Gastrocnemius medialis (tissue), 4 donors: ENCODE results near the gene SLC24A3.

Experiments
- POLR2A ChIP-seq, 2 donors: fragments of 450-650 bp; IDR thresholded peaks; one replicate each; pipeline ENCODE4 v1.6.1; 2017; ENCODE audit warnings: antibody characterized with exemption in 2 of 2, mild to moderate bottlenecking in 2 of 2, moderate library complexity in 2 of 2
- TF ChIP-seq, protein P1 (sequence below), 5 experiments: fragments of 450-650 bp in 3 of 5; fragments of 200-600 bp in 2 of 5; sonication (generic) in 2 of 5; IDR thresholded peaks in 4 of 5; conservative IDR thresholded peaks in 1 of 5; 1 replicate in 4 of 5; 2 replicates in 1 of 5; pipeline ENCODE4 v1.5.1; 2016 to 2019; ENCODE audit warnings: antibody characterized with exemption in 5 of 5, mild to moderate bottlenecking in 3 of 5, moderate library complexity in 3 of 5

DNA sequence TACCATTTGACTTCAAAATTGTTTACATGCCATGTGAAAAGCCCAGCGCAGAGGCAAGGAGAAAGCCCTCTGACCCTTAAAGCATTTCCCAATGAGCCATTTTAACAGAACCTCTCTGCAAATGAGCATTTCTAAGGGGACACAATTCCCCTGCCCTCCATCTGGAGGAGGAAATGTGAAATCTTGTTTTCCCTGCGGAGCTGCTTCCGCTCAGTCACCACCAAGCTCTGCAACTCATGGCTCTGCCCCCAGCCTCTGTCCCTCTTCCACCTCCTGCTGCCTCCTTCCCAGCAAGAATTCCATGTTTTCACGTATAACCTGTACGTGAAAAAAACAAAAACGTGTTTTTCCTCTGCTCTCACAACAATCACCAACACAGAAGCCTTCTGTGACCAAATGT, 557.9 kb downstream of the SLC24A3 start:
- TF ChIP-seq, protein P1, sequence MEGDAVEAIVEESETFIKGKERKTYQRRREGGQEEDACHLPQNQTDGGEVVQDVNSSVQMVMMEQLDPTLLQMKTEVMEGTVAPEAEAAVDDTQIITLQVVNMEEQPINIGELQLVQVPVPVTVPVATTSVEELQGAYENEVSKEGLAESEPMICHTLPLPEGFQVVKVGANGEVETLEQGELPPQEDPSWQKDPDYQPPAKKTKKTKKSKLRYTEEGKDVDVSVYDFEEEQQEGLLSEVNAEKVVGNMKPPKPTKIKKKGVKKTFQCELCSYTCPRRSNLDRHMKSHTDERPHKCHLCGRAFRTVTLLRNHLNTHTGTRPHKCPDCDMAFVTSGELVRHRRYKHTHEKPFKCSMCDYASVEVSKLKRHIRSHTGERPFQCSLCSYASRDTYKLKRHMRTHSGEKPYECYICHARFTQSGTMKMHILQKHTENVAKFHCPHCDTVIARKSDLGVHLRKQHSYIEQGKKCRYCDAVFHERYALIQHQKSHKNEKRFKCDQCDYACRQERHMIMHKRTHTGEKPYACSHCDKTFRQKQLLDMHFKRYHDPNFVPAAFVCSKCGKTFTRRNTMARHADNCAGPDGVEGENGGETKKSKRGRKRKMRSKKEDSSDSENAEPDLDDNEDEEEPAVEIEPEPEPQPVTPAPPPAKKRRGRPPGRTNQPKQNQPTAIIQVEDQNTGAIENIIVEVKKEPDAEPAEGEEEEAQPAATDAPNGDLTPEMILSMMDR (IDR thresholded peaks at IDR 0.05 in 4 of 5, conservative IDR thresholded peaks at IDR 0.05 in 1 of 5) = no peak
- no peak for TF ChIP-seq POLR2A (IDR thresholded peaks at IDR 0.05)
